Osteocyte (in vitro differentiated cells): Measurements from ENCODE around the gene MBTD1. TPM values are rescaled to one million over a fixed set of nuclear protein-coding genes. Genes with fewer than 3 reads are reported as not detected.

ENCODE experiments used
- DNase-seq: peaks from one replicate; pipeline ENCODE4 v3.0.0; 2021; ENCODE audit warnings: mixed read lengths; ENCODE audit not compliant: unreplicated experiment; ENCODE audit errors: extremely low spot score
- H3K27ac Mint-ChIP-seq: one replicate; pipeline ENCODE4 v1.8.0; 2021; ENCODE audit warnings: mild to moderate bottlenecking, mixed read lengths; ENCODE audit not compliant: unreplicated experiment
- H3K27me3 Mint-ChIP-seq: one replicate; pipeline ENCODE4 v1.8.0; 2021; ENCODE audit warnings: mixed read lengths; ENCODE audit not compliant: unreplicated experiment
- H3K36me3 Mint-ChIP-seq: one replicate; pipeline ENCODE4 v1.8.0; 2021; ENCODE audit warnings: mixed read lengths; ENCODE audit not compliant: unreplicated experiment
- H3K4me1 Mint-ChIP-seq: one replicate; pipeline ENCODE4 v1.8.0; 2021; ENCODE audit warnings: mixed read lengths; ENCODE audit not compliant: unreplicated experiment
- H3K4me3 Mint-ChIP-seq: one replicate; pipeline ENCODE4 v1.8.0; 2021; ENCODE audit warnings: mild to moderate bottlenecking, moderate library complexity, mixed read lengths; ENCODE audit not compliant: unreplicated experiment
- H3K9me3 Mint-ChIP-seq: one replicate; pipeline ENCODE4 v1.8.0; 2021; ENCODE audit warnings: mixed read lengths; ENCODE audit not compliant: unreplicated experiment
- CTCF ChIP-seq: fragments of 200-600 bp; sonication (generic); IDR thresholded peaks from 2 replicates; pipeline ENCODE4 v1.5.0; 2021; ENCODE audit warnings: antibody characterized with exemption, mild to moderate bottlenecking, moderate library complexity
- total RNA-seq: library from RNA; stranded (reverse); gene quantifications from 2 replicates; pipeline ENCODE4 v1.2.1, GENCODE V29; 2021

MBTD1 gene
- total RNA-seq, 1 donor from 2014 or later, result 17.9 TPM

- no peaks in the 10 kb centered on the region for H3K9me3 Mint-ChIP-seq
- H3K4me3 Mint-ChIP-seq, result no peak overlapping the region
- TF ChIP-seq CTCF, result no peak
- peaks cover 3% of the 10 kb centered on the region for H3K36me3 Mint-ChIP-seq
- no peaks in the 10 kb centered on the region for H3K4me1 Mint-ChIP-seq
- H3K27me3 Mint-ChIP-seq, result no peaks in the 10 kb centered on the region
- H3K27ac Mint-ChIP-seq, result no peak overlapping the region
- no peak for DNase-seq
Measured at GRCh38 chr17:51152766-51153209, 107.1 kb downstream of the MBTD1 start.

GRCh38 chr17:51150932-51151331 is 108.9 kb downstream of the MBTD1 start:
- Mint-ChIP-seq H3K4me3 (no peak overlapping the region), H3K27me3 (no peaks in the 10 kb centered on the region), H3K27ac (no peak overlapping the region), H3K9me3 (no peaks in the 10 kb centered on the region), H3K36me3 (no peaks in the 10 kb centered on the region), H3K4me1 (peaks cover 1% of the 10 kb centered on the region)
- TF ChIP-seq CTCF, result no peak
- DNase-seq, result no peak

GRCh38 chr17:51149163-51149562 is 110.7 kb downstream of the MBTD1 start:
- Mint-ChIP-seq H3K4me1 (peaks cover 1% of the 10 kb centered on the region), H3K36me3 (no peaks in the 10 kb centered on the region), H3K27ac (no peak overlapping the region), H3K4me3 (no peak overlapping the region), H3K27me3 (no peaks in the 10 kb centered on the region), H3K9me3 (no peaks in the 10 kb centered on the region)
- DNase-seq, result no peak
- TF ChIP-seq CTCF, result no peak

GRCh38 chr17:51147650-51148049 is 112.2 kb downstream of the MBTD1 start:
- no peaks in the 10 kb centered on the region for H3K9me3 Mint-ChIP-seq
- H3K27ac Mint-ChIP-seq, result no peak overlapping the region

More at GRCh38 chr17:51147650-51148049, 112.2 kb downstream of the MBTD1 start:
- DNase-seq, result no peak
- no peaks in the 10 kb centered on the region for H3K27me3 Mint-ChIP-seq
- H3K4me1 Mint-ChIP-seq, result peaks cover 1% of the 10 kb centered on the region
- no peaks in the 10 kb centered on the region for H3K36me3 Mint-ChIP-seq
- H3K4me3 Mint-ChIP-seq, result no peak overlapping the region
- TF ChIP-seq CTCF, result no peak
